GM12892 (cell line): ENCODE data around the gene TRIM59.

ENCODE experiments used
- POLR2A ChIP-seq: IDR thresholded peaks from 2 replicates; pipeline ENCODE4 v1.6.1; 2011; ENCODE audit warnings: low read depth, low read length, control low read depth
- POLR2AphosphoS5 ChIP-seq: IDR thresholded peaks from 2 replicates; pipeline ENCODE4 v1.6.1; 2011; ENCODE audit warnings: low read depth, low read length, control low read depth

DNA sequence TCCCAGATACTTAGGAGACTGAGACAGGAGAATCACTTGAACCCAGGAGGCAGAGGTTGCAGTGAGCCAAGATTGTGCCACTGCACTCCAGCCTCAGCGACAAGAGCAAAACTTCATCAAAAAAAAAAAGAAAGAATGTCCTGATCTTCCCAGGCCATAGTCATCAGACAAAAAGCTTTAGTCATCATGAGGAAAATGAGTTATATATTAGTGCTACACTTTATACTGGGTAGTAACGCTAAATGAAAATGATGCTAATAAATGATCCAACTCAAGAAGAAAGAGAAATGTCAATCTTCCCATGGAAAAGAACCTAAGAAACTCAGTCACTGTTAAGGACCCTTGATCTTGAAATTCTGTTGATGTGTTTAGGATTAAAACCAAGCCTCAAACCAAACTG lies 26.3 kb upstream of the TRIM59 start:
- TF ChIP-seq POLR2A (no peak), POLR2AphosphoS5 (no peak)
